ENCODE results near the gene GPX3. TPM values are rescaled to one million over a fixed set of nuclear protein-coding genes. Genes with fewer than 3 reads are reported as not detected.
A peak's percentile ranks its signal among the peaks of the same experiment; 100 is the strongest.

Gene GPX3
- total RNA-seq, 4 donors from 2014 or later, result 5.7 to 1,241 (median 263) TPM

- Histone ChIP-seq H3K27me3 (no peaks in the 10 kb centered on the region), H3K4me1 (no peaks in the 10 kb centered on the region), H3K9me3 (no peaks in the 10 kb centered on the region), H3K4me3 (no peak overlapping the region), H3K36me3 (no peaks in the 10 kb centered on the region), H3K27ac (no peak overlapping the region)
- no peak for DNase-seq
- intact Hi-C loops (cut with DNase I; ENCODE audit: low total_unique reads), result no loop called here
- no peak for TF ChIP-seq CTCF (IDR thresholded peaks at IDR 0.05)
- no peak for TF ChIP-seq POLR2A (IDR thresholded peaks at IDR 0.05)
Measured at GRCh38 chr5:151017897-151018296, 2.5 kb upstream of the GPX3 start.

GRCh38 chr5:151018846-151019245, 1.5 kb upstream of the GPX3 start:
- H3K27me3 ChIP-seq, result no peaks in the 10 kb centered on the region
- no peaks in the 10 kb centered on the region for H3K9me3 ChIP-seq
- no peaks in the 10 kb centered on the region for H3K4me1 ChIP-seq
- H3K27ac ChIP-seq, result no peak overlapping the region
- H3K36me3 ChIP-seq, result no peaks in the 10 kb centered on the region
- H3K4me3 ChIP-seq, result no peak overlapping the region
- DNase-seq, result no peak
- intact Hi-C loops (cut with DNase I; ENCODE audit: low total_unique reads), result no loop called here
- TF ChIP-seq POLR2A (IDR thresholded peaks at IDR 0.05) (no peak), CTCF (IDR thresholded peaks at IDR 0.05) (no peak)

GRCh38 chr5:151019331-151019730, 1.1 kb upstream of the GPX3 start:
- no peak for DNase-seq
- Histone ChIP-seq H3K4me1 (no peaks in the 10 kb centered on the region), H3K27ac (peak overlapping the region in 1 of 2 donors; percentile 91), H3K9me3 (no peaks in the 10 kb centered on the region), H3K27me3 (no peaks in the 10 kb centered on the region), H3K36me3 (no peaks in the 10 kb centered on the region), H3K4me3 (no peak overlapping the region)
- intact Hi-C loops (cut with DNase I; ENCODE audit: low total_unique reads), result no loop called here
- no peak for TF ChIP-seq POLR2A (IDR thresholded peaks at IDR 0.05)
- no peak for TF ChIP-seq CTCF (IDR thresholded peaks at IDR 0.05)

- intact Hi-C loops (cut with DNase I; ENCODE audit: low total_unique reads), result no loop called here
- peak overlapping the region; percentile 81 to 91 for H3K27ac ChIP-seq
- no peaks in the 10 kb centered on the region for H3K4me1 ChIP-seq
- no peaks in the 10 kb centered on the region for H3K27me3 ChIP-seq
- no peak for DNase-seq
- TF ChIP-seq POLR2A (IDR thresholded peaks at IDR 0.05) (no peak), CTCF (IDR thresholded peaks at IDR 0.05) (no peak)
- peak overlapping the region; percentile 80 to 83 for H3K4me3 ChIP-seq
- no peaks in the 10 kb centered on the region for H3K9me3 ChIP-seq
- no peaks in the 10 kb centered on the region for H3K36me3 ChIP-seq
Measured at GRCh38 chr5:151021746-151022145, 1.4 kb downstream of the GPX3 start.

- no peaks in the 10 kb centered on the region for H3K36me3 ChIP-seq
- intact Hi-C loops (cut with DNase I; ENCODE audit: low total_unique reads), result no loop called here
Measured at GRCh38 chr5:151022511-151023018, 2.2 kb downstream of the GPX3 start.

More at GRCh38 chr5:151022511-151023018, 2.2 kb downstream of the GPX3 start:
- H3K4me3 ChIP-seq, result peak overlapping the region in 1 of 2 donors; percentile 80
- no peaks in the 10 kb centered on the region for H3K4me1 ChIP-seq
- TF ChIP-seq POLR2A (IDR thresholded peaks at IDR 0.05) (no peak), CTCF (IDR thresholded peaks at IDR 0.05) (no peak)
- H3K9me3 ChIP-seq, result no peaks in the 10 kb centered on the region
- H3K27ac ChIP-seq, result peak overlapping the region; percentile 81 to 91
- H3K27me3 ChIP-seq, result no peaks in the 10 kb centered on the region
- no peak for DNase-seq
